ENCODE data around the gene DRAP1.
"Not testable (repeated sequence)": the region's sequence is repeated elsewhere in the genome, so short reads cannot be mapped to it uniquely, and the experiment has no call there.

The DRAP1 gene

DNA sequence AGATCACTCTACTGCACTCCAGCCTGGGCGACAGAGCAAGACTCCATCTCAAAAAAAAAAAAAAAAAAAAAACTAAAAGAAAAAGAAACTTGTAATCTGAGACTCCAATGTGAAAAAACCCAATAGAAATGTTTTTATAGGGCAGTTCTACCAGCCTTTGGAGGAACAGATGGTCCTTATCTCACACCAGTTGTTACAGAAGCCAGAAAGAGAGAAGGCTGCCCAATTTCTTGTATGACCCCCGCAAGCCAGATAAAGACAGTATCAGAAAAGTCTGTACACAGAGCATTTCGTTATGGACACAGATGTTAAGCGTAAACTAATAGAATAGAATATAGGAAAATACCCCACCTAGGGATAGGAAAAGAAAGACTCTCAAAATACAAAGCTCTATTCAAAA is 14.8 kb downstream of the DRAP1 start:
- no peak for DNase-seq

DNA sequence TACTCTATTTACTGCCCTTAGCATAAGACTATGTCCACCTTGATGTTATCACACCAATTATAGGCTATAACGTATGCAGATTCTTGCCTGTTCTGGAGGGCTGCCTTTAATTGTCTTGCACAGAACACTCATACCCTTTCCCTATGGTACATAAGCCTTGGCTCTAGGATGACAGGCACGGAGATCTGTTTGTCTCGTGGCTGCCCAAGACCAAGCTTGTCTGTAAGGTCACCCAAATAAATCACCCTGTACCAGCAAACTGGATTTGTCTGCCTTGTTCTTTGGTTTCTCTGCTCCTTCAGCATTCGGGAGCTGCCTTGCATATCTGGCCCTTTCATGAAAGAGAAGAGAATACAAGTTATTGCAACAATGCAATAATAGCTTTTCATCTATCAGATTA is 18.5 kb downstream of the DRAP1 start:
- no peak for DNase-seq

DNA sequence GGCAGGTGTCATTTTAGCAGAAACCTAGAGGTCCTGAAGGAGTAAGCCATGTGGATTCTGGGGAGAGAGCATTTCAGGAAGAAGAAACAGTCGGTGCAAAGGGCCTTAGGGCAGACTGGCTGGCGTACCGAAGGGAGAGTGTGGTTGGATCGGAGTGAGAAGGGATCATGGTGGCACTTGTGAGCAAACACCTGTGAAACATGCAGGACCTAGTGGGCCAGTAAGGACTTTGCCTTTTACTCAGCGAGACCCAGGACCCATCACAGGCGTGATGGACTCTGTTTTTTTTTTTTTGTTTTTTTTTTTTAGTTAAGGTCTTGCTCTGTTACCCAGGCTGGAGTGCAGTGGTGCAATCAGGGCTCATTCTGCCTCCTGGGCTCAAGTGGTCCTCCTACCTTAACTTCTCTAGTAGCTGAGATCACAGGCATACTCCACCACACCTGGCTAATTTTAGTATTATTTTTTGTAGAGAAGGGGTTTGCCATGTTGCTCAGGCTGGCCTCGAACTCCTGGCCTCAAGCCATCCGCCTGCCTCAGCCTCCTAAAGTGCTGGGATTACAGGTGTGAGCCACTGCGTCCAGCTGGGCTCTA is 22.6 kb downstream of the DRAP1 start:
- DNase-seq = no peak

DNA sequence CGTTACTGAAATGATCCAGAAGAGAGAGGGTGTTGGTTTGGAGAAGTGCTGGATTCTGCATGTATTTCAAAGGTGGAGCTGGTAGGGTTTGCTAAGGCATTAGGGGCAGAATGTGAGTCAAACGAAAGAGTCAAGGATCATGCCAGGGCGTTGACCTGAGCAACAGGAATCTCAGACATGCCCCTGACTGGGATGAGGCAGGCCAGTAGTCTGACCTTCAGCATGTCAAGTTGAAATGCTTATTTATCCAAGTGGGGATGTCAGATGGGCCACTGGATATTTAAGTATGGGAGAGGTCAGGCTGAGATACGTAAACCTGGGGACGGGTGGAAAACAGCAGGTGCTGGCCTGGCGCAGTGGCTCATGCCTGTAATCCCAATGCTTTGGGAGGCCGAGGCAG is 23.3 kb downstream of the DRAP1 start:
- DNase-seq = no peak

DNA sequence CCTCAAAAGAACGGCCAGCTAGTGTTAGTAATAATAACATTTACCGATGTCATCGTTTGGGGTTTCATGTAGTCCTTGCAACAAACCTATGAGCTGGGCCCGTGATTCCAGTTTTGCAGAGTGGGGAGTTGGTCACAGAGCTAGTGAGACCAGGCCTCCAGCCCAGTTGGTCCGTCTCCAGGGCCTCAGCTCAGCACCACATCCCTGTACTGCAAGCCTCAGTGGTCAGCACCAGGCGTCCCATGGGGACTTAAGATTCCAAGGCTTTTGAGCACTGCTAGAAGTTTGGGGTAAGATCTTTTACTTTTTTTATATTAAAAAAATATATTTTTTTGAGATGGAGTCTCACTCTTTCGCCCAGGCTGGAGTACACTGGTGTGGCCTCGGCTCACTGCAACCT is 25.0 kb downstream of the DRAP1 start:
- DNase-seq = no peak

DNA sequence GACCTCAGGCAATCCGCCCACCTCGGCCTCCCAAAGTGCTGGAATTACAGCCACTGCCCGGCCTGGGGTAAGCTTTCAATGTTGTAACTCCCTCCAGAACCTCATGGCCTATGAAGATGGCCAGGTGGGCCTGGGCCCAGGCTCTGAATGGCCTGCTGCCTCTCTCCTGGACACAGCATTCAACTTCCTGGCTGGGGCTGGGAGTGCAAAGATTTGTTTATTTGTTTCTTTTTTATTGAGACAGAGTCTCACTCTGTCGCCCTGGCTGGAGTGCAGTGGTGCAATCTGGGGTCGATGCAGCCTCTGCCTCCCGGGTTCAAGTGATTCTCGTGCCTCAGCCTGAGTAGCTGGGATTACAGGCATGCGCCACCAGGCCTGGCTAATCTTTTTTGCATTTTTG is 25.5 kb downstream of the DRAP1 start:
- no peak for DNase-seq

DNA sequence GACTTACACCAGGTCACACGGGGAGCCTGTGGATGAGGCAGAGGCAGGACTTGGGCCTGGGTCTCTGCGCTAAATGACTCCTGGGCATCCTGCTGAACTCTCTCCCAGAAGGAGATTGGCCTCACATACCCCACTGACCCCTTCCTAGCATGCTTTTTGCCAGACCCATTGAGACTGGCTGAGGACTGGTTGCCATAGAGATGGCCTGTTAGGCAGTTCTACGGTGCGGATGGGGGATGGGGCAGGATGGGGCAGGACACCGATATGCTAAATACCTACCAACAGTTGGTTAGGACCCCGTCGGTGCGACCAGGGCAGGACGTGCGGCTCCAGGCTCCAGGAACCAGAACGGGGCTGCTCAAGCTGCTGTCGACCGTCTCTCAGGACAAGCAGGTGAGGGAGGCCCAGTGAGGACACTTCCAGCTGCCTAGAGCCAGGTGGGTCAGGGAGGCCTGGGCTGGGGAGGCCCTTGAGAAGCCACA is 26.2 kb downstream of the DRAP1 start, which contains the start of gene TSGA10IP:
TSS of gene TSGA10IP (plus strand) at position 51 of the 482 bp plus-strand sequence. CDS start at position 247, 196 bp downstream.
- no peak for DNase-seq

DNA sequence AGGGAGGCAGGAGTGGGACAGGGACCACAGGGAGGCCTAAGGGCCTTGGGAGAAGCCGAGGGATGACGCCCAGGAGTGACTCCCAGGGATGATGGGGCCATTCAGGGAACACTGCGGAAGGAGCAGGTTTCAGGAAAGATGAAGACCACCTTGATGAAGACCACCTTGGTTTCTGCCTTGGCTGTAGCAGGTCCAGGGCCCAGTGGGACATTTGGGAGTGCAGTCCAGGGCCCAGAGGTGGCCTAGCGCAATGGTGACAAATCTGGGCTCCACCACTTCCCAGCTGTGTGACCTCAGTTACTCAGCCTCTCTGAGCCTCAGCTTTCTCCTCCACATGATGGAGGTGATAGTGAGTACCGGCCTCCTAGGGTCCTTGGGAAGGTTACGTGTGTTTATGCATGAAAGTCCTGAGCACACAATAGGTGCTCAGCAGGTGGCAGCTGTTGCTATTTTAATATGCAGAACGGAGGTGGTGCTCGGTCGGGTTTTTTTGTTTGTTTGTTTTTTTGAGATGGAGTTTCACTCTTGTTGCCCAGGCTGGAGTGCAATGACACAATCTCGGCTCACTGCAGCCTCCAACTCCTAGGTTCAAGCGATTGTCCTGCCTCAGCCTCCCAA is 26.8 kb downstream of the DRAP1 start:
- DNase-seq = no peak

DNA sequence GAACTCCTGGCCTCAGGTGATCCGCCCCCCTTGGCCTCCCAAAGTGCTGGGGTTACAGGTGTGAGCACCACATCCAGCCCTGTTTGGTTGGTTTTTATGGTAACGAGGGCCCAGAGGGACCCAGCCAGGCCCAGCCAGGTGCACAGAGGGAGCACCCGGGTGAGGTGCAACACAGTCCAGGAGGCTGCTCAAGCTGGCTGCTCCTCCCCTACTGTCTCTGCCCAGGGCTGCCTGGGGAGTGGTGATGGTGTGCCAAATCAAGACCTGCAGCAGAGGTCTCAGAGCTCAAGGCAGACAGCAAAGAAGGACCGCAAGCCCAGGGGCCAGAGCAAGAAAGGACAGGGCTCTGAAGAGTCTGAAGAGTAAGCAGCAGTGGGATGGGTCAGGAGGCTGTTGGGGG is 27.4 kb downstream of the DRAP1 start:
- DNase-seq = no peak

DNA sequence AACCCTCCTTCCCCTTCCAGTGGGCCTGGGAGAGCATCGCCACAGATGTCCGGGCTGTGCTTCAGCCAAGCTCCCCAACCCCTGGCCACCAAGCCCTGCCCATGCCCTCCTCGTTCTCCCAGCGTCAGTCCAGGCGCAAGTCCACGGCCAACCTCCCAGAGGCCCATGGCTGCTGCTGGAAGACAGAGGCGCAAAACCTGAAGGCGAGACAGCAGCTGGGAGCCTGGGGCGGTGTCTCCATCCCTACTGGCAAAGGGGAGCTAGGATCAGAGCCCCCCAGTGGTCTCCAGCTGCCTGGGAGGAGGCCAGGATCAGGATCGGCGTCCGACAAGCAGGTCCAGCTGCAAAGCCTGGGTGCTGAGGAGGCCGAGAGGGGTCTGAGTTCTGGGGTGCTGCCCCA is 27.9 kb downstream of the DRAP1 start:
- no peak for DNase-seq

DNA sequence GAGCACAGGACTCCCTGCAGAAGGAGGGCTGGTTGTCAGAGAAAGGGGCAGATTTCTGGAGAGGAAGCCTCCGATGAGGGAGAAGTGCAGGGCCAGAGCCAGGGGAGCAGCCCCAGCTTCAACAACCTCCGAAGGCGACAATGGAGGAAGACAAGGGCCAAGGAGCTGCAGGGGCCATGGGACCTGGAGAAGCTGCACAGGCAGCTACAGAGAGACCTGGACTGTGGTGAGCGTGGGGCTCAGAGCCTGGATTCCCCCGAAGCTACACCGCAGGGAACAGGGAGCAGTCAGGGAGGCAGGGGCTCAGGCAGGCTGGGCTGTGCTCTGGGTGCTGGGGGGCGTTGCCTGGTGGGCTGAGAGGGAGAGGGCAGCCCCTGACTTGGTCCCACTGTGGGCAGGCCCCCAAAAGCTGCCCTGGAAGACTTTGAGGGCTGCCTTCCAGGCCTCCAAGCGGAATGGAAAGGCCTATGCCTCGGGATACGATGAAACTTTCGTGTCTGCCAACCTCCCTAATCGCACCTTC is 28.4 kb downstream of the DRAP1 start:
- no peak for DNase-seq

DNA sequence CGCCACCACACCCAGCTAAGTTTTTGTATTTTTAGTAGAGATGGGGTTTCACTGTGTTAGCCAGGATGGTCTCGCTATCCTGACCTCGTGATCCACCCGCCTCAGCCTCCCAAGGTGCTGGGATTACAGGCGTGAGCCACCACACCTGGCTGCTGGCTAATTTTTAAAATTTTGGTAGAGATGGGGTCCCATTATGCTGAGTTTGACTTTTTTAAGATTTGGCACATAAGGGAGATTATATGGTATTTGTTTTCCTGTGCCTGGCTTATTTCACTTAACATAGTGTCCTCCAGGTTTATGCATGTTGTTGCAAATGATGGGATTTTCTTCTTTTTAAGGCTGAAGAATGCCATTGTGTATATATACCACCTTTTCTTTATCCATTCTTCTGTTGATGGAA is 31.5 kb downstream of the DRAP1 start:
- DNase-seq = not testable (repeated sequence)

DNA sequence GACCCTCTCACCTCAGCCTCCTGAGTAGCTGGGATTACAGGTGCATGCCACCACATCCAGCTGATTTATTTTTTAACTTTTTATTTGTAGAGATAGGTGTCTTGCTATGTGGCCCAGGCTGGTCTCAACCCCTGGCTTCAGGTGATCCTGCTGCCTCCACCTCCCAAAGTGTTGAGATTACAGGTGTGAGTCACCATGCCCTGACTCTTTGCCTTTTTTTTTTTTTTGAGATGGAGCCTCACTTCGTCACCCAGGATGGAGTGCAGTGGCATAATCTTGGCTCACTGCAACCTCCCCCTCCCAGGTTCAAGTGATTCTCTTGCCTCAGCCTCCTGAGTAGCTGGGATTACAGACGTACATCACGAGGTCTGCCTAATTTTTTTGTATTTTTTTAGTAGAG is 32.4 kb downstream of the DRAP1 start:
- not testable (repeated sequence) for DNase-seq

DNA sequence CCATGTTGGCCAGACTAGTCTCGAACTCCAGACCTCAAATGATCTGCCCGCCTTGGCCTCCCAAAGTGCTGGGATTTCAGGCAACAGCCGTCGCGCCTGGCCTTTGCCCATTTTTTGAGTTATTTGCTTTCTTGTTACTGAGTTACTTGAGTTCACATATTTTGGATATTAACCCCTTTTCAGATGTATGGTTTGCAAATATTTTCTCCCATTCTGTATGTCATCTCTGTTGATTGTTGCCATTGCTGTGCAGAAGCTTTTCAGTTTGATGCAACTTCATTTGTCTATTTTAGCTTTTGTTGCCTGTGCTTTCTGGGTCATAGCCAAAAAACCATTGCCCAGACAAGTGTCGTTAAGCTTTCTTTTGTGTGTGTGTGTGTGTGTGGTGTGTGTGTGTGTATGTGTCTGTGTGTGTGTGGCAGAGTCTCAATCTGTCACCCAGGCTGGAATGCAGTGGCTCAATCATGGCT is 32.9 kb downstream of the DRAP1 start:
- DNase-seq = no peak

DNA sequence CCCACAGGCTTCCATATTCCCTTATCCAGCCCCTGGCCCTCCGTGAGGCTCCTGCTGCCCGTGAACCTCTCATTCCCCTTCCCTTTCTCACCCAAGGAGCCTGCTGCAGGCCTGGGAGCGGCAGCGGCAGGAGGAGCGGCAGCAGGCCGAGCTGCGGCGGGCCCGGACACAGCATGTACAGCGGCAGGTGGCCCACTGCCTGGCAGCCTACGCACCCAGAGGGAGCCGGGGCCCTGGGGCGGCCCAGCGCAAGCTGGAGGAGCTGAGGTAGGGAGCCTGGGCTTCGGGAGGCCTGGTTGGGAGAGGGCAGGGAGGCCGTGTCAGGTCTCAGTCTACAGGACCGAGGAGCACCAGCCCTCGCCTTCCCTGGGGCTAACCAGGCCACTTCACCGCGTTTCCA is 34.2 kb downstream of the DRAP1 start:
- DNase-seq = no peak

DNA sequence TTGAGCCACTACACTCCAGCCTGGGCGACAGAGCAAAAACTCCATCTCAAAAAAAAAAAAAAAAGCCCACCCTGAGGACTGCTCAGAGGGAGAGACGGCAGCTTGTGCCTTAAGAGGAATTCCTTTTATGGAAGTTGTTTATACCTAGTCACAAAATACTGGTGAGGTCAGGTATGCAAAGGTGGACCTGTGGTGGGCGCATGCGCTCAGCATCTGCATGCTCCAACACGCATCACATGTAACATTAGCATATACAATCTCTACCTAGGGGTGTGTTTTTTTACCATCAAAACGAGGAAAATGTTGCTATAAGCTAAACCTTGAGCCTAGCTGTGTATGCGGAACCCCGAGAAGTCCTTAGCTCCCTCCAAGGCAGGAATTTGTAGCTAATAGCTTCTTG is 35.5 kb downstream of the DRAP1 start:
- DNase-seq = no peak

DNA sequence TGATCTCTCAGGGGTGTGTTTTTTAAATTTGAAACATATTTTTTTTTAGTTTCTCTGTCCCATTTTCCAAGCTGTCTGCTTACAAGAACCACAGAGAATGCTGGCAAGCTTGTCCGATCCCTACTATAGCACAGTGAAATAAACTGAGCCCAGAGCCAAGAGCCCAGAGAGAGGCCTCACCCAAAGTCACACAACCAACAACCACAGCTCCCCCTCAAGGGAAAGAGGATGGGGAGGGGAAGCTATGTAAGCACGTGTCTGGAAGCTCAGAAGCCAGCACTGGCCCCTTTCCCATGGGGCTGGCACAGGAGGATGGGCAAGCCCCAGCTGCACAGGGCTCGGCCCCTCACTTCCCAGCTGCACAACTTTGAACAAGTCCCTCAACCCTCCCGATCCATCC is 39.1 kb downstream of the DRAP1 start:
- no peak for DNase-seq

DNA sequence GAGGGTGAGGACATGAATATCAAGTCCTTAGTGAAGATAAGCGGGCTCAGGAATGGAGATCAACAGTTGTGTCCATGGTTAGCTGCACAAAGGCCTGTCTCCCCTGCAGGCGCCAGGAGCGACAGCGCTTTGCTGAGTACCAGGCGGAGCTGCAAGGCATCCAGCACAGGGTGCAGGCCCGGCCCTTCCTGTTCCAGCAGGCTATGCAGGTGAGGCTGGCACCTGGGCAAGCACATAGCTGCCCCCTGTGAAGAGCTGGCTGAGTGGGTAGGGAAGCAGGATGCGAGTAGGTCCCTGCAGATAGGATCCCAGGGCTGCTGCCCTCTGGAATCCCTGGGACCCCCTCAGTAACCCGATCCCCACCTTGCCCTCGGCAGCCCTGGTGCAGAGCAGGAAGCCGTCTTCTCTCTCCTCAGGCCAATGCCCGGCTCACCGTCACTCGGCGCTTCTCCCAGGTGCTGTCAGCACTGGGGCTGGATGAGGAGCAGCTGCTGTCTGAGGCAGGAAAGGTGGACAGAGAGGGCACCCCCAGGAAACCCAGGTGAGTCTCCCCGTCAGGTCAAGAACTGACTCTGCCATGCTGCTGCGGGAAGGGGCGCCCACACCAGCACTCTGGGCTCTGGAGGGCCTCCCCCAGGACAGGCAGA is 39.7 kb downstream of the DRAP1 start:
- no peak for DNase-seq

DNA sequence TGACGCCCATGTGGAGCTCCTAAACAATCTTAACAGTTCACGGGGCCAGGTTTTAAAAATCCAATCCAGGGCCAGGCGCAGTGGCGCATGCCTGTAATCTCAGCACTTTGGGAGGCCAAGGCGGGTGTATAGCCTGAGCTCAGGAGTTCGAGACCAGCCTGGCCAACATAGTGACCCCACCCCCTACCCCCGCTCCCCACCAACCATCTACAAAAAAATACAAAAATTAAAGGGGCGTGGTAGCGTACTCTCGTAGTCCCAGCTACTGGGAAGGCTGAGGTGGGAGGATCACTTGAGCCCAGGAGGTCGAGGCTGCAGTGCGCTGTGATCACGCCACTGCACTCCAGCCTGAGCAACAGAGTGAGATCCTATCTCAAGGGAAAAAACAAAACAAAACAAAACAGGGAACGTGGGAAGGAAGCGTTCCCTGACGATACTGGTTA is 41.6 kb downstream of the DRAP1 start:
- DNase-seq = no peak

DNA sequence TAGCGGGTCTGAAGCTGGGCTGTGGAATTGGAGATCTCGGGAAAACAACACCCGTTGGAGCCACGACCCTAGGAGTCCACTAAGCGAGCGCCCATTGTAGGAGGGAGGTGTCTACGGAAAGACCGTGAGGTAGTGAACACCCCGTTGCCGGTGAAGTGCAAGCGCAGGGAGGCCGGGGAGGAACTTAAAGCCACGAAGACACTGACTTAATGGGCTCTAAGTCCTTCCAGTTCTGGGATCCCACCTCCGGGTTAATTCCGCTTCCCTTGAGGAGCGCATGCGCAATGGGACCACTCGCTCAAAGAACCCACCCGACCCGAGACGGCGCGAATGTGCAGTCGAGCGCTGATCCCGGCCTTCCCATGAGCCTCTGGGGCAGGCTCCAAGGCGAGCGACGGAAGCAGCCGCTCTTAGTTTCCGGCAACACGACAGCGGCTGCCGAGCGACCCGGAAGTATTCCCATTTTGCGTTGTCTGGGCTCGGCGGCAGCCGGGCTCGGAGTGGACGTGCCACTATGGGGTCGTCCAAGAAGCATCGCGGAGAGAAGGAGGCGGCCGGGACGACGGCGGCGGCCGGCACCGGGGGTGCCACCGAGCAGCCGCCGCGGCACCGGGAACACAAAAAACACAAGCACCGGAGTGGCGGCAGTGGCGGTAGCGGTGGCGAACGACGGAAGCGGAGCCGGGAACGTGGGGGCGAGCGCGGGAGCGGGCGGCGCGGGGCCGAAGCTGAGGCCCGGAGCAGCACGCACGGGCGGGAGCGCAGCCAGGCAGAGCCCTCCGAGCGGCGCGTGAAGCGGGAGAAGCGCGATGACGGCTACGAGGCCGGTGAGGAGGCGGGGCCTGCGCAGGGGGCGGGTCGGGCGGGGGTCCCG is 42.3 kb downstream of the DRAP1 start, which contains the start of gene SART1:
TSS of gene SART1 (plus strand) at position 468 of the 874 bp plus-strand sequence. CDS start at position 515, 47 bp downstream.
- peak; percentile 99 for DNase-seq

DNA sequence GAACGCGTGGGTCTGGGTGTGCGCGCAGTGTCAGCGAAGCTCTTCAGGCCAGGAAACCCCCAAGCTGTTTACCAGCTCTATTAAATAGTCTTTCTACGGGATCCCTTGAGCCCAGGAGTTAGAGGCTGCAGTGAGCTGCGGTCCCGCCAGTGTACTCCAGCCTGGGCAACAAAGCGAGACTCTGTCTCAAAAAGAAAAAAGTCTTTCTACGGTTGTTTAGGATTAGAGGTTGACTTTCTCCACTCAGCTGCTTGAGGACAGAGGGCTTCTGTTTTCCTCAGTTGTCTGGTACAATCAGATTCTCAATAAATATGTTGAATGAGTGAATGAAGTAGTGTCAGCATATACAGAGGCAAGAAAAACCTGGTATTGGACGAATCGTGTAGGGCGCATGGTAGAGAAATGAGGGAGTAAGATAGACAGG is 42.9 kb downstream of the DRAP1 start:
- DNase-seq = no peak

DNA sequence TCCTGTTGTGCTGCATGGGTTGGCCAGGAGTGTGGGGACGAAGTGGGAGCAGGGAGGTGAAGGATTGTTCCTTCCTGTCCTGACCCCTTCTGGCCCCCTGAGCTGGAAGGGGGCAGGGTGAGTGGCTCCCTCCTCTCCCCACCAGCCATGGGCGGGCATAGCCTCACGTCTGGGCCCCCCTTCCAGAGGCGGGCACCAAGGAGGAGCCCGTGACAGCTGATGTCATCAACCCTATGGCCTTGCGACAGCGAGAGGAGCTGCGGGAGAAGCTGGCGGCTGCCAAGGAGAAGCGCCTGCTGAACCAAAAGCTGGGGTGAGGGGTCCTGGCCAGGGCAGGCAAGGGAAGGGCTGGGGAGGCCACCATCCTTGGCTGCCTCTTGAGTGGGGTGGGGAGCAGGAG is 45.7 kb downstream of the DRAP1 start:
- no peak for DNase-seq
